HT-29 (cell line): ENCODE results near the gene POPDC2. TPM values are rescaled to one million over a fixed set of nuclear protein-coding genes. Genes with fewer than 3 reads are reported as not detected.
"Not testable (repeated sequence)": the region's sequence is repeated elsewhere in the genome, so short reads cannot be mapped to it uniquely, and the experiment has no call there.

Source experiments
- DNase-seq: peaks from one replicate; pipeline ENCODE4 v3.0.0-alpha.2; 2015; ENCODE audit warnings: low spot score
- total RNA-seq: library from RNA; depleted of rRNA; stranded (reverse); fragments of >200 nt; shearing (Covaris generic); gene quantifications from 2 replicates; pipeline ENCODE4 v1.2.3, GENCODE V29; 2014; rRNA removed

The POPDC2 gene, protein sequence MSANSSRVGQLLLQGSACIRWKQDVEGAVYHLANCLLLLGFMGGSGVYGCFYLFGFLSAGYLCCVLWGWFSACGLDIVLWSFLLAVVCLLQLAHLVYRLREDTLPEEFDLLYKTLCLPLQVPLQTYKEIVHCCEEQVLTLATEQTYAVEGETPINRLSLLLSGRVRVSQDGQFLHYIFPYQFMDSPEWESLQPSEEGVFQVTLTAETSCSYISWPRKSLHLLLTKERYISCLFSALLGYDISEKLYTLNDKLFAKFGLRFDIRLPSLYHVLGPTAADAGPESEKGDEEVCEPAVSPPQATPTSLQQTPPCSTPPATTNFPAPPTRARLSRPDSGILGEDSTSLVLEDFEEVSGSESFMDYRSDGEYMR
- 0.16 and 0.71 TPM in 2 replicates for total RNA-seq

DNA sequence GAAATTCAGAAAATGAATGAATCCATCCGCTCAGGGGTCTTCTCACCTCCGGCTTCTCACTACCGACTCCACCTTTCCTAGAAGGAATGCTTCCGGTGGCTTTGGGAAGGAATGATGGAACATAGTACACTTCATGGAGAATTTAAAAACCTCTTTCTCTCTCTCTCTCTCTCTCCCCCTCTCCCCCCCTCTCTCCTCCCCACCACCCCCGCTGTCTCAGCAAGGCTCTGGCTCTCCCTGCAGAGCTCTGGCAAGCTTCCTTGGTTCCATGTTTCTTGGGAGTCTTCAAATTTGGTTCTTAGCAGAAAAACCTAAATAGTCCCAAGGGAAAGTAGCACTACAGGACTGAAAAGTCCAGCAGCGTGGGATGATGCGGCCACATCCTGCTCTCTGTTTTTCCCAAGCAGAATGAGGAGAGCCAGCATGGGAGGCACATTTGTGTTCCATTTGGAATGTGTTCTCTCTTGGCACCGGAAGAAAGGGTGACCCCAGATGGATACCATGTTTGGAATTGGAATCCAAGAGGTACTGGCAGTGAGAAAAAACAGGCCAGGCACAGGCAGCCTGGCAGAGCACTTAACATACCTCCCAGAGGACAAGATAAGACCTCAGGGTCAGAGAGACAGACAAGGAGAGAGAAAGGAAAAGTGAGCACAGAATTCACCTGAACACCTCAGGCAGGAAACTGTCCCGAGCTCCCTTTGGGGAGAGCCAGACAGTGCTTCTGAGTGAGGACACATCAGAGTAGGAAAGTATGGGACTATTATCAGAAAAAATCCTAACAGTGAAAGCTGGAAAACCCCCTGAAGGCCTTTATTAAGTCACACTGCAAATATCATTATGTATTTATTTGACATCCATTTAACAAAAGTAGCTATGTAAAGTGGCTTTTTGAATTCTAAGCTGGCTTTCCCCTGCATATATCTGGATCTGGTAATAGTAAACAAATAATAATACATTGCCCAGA lies at the start of gene POPDC2:
POPDC2 (minus strand) TSS at position 116 of the 967 bp plus-strand sequence. CDS start 166 bp downstream, outside the sequence.
- DNase-seq = no peak

DNA sequence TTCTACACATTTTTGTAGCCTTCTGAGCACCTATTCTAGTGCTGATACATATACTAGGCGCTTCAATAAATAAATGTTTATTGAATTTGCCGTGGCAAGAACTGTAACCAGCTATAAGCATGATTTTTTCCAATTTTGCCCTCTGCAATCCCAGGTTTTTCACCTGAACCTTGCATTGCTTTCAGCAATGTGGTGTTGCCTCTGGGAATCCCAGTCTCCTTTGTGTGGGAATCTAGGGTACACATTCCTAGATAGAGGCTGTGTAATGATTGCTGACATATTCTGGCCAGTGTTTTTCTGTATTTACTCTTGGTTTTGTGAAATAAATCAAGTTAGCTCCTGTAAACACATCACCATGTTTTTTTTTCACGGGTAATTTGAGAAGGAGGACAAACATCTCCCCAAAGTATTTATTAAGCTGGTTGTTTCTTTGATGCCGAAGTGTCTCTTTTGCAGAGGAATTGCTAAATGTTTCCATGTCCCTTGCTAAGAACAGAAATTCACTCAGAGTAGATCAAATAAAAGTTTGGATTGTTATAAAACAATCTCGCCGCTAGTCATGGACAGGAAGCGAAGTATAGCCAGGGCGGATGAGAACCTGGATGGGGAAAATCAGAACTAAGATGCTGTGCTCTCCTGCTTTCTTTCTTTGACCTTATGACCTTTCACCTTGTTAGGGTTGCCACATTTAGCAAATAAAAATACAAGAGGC lies 43.6 kb upstream of the POPDC2 start:
- DNase-seq = no peak

DNA sequence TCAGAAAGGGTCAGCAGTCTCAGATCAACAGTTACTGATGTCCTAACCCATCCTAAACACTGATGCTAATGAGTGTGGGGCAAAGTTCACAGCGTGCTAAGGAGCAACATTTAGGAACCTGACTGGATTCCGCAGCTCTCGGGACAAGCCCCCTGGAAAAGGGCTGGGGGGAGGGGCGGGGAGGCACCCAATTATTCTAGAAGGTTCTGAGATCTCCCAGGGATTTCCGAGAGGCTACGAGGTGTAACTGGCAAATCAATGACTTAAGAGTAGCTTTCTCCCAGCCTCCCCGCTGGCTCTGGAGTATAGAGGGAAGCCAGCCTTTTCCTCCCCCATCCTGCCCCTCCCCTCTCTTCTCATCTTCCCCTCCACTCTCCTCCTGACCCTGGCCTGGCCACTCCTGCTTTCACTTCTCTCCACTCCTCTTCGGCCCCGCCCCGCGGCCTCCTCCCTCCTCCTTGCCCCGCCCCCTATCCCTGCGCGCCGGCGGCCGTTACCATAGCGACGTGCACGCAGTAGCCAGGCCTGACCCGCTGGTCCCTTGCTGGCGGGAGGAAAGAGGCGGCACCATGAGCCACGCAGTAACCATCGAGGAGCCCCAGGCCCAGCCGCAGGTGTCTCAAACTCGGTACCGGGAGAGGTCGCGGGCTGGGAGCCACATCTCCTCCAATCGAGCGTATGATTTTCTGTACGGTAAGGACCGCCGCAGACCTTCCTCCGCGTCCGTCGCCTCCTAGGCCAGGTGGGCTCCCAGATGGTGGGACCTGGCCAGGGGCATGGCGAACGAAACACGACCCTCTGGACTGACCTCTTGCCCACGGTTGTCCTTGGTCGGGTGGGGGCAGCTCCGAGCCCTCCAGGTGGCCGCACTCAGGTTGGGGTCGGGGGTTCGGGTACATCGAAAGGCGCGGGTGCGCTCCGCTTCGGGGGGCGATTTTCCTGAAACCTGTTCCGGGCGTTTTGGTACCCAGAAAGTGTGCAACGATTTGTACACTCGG lies 42.4 kb upstream of the POPDC2 start, which contains the start of gene CFAP91:
CFAP91 (plus strand) TSS at position 493 of the 998 bp plus-strand sequence; CDS start at position 570, 77 bp downstream.
- no peak for DNase-seq

- no peak for DNase-seq
These were observed 40.7 kb upstream of the POPDC2 start for GRCh38 chr3:119700920-119701734.

- peak; percentile 30 for DNase-seq
These were observed 40.0 kb upstream of the POPDC2 start for GRCh38 chr3:119700269-119700919.

DNA sequence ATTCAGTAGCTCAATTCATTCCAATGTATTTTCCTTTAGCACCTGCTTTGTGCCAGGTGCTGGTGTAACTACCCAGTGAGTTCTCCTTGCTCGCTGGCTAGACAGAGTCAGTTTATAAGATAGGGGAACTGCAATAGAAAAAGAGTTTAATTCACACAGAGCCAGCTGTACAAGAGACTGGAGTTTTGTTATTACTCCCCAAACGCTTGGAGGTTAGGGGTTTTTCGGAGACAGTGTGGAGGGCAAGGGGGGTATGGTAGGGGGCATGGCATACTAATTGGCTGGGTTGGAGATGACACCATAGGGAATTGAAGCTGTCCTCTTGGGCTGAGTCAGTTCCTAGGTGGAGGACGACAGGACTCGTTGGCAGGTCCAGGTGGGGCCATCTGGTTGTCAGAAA lies 37.0 kb upstream of the POPDC2 start:
- no peak for DNase-seq

GRCh38 chr3:119695480-119695879 lies 35.1 kb upstream of the POPDC2 start:
- DNase-seq = peak; percentile 33

GRCh38 chr3:119690043-119690656 lies 29.8 kb upstream of the POPDC2 start:
- peak; percentile 26 for DNase-seq

DNA sequence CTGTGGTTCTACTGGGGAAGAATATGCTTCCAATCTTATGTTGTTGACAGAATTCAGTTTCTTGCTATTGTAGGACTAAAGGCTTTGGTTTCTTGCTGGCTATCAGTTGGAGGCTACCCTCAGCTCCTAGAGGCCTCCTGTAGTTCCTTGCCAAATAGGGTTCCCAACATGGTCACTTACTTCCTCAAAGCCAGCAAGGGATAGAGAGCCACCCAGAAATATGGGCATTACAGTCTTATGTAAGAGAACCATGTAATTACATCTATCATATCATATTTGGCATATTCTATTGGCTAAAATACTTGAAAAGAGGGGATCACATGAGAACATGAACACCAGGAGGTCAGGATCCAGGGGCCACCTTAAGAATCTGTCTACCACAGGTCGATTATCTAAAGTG lies 23.0 kb upstream of the POPDC2 start:
- no peak for DNase-seq

DNA sequence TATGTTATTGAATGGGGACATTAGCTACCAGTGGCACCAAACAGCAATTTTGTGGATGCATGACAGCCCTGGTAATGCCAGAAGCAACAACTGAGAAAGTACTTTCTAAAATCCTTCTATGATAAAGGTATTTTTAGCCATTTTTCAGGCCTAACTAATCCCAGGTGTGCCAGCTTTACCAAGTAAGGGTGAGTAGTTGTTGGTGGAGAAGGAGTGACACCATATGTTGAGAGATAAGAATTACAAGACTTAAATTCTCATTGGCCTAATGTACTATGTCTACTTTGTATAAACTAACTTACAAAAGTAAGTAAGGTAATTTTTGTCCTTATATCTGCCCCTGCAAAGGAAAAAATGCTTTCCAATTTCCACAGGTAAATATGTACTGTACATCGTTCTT lies 20.9 kb upstream of the POPDC2 start:
- DNase-seq = peak; percentile 68

DNA sequence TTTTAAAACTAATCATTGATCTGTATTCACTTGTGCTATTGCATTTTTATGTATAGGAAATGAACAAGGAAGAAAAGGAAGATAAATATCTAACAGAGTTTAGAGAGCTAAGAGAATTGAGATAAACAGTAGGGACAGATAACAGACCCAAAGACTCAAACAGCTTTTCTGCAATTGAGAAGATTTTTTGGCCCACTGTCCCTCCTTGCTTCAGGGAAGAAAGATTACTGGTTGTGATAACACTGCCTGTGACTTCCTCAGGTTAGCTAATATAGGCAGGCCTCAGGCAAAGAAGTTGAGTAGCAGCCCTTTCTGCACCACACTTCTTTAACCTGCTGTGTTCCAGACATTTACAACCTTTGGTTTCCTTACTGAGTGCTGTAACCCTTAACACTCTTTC lies 19.5 kb upstream of the POPDC2 start:
- DNase-seq = no peak

DNA sequence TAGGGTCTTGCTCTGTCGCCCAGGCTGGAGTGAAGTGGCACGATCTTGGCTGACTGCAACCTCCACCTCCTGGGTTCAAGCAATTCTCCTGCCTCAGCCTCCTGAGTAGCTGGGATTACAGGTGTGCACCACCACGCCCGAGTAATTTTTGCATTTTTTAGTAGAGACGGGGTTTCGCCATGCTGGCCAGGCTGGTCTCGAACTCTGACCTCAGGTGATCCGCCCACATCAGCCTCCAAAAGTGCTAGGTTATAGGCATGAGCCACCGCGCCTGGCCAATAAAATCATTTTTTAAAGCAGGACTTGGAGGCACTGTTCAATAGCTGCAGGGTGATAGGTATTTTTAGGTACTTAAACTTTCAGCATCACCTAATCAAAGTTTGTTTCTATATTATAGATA lies 17.8 kb upstream of the POPDC2 start:
- not testable (repeated sequence) for DNase-seq

GRCh38 chr3:119677641-119677934 lies 17.2 kb upstream of the POPDC2 start:
- DNase-seq = no peak

DNA sequence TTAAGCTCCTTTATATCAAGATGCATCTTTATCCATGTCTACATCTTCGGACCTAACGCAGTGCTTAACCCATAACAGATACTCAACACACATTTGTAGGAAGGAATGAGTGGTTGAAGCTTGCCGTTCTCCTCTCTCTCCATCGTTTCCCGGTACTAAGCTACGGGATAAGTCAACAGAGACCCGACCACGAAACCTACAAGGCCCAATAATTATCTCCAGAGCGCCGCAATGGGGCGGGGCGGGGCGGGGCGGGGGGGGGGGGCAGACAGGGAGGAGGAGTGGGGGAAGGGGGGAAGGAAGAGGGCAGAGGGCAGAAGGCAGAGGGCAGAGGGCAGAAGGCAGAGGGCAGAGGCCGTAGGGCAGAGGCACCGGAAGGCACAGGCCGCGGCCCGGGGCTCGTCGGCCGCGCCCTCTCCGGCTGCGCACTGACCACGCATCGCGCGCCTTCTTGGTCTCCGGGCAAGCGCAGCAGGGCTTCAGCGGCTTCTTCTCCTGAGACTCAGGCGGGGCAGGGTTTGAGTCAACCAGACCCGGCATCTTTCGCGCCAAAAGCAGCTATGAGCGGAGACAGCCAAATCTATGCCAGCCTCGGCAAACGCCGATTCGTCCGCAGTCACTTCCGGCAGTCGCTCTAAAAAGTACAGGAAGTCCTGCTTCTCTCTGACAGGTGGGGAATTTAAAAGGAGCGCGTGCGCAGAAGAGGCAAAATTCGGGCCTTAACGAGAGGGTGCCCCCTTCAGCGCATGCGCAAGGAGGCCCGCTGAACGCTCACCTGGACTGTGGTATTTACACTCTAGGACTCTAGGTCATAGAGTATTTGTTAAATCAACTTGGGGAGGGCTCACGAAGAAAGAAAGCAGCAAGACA lies 16.6 kb upstream of the POPDC2 start, which contains the start of gene COX17:
COX17 (minus strand) TSS at position 636 of the 870 bp plus-strand sequence; CDS start at position 540, 96 bp downstream.
- peak; percentile 99 for DNase-seq

DNA sequence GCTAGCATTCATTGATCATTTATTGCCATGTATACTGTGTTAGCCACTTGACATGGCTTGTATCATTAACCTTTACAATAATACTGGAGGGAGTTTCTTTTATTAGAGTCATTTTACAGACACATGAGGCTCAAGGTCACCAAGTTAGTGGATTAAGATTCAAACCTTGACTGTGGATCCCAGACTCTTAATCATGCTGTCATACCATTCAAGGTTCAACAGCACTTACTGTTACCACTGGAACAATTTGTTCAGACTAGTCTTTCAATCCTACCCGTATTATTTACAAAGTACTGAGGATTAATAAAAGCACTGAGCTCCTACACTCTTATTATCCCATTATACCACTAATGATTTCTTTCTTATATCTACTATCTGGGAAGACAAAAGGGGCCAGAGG lies 15.6 kb upstream of the POPDC2 start:
- no peak for DNase-seq

- no peak for DNase-seq
These were observed 14.9 kb upstream of the POPDC2 start for GRCh38 chr3:119675188-119675874.

- no peak for DNase-seq
These were observed 13.5 kb upstream of the POPDC2 start for GRCh38 chr3:119673875-119674274.
